Mesenchymal stem cell (in vitro differentiated cells and primary cell): ENCODE results near the gene EPHB6.

ENCODE experiments used
- DNase-seq: peaks from one replicate; pipeline ENCODE4 v3.0.0-alpha.2; 2013
- H2AFZ ChIP-seq: one replicate; pipeline ENCODE4 v1.6.1; 2013; ENCODE audit warnings: low read depth, mild to moderate bottlenecking, control low read depth, inconsistent platforms, low read length, moderate library complexity
- H2AK5ac ChIP-seq: 2 replicates; pipeline ENCODE4 v1.6.1; 2013; ENCODE audit warnings: low read length, moderate library complexity, mild to moderate bottlenecking, inconsistent platforms; ENCODE audit not compliant: severe bottlenecking
- H2BK120ac ChIP-seq: one replicate; pipeline ENCODE4 v1.6.1; 2013; ENCODE audit warnings: low read depth, mild to moderate bottlenecking, inconsistent platforms, low read length, moderate library complexity
- H2BK12ac ChIP-seq, 2 experiments: one replicate each; pipeline ENCODE4 v1.6.1; 2013; ENCODE audit warnings: inconsistent platforms in 2 of 2, low read length in 2 of 2, mild to moderate bottlenecking in 2 of 2, moderate library complexity in 2 of 2, control low read depth in 1 of 2
- H2BK15ac ChIP-seq: one replicate; pipeline ENCODE4 v1.6.1; 2013; ENCODE audit warnings: mild to moderate bottlenecking, low read depth, inconsistent platforms; ENCODE audit not compliant: poor library complexity, severe bottlenecking
- H2BK5ac ChIP-seq: 2 replicates; pipeline ENCODE4 v1.6.1; 2013; ENCODE audit warnings: low read depth, mild to moderate bottlenecking, low read length, control low read depth, inconsistent platforms; ENCODE audit not compliant: poor library complexity, severe bottlenecking
- H3K14ac ChIP-seq, 2 experiments: one replicate each; pipeline ENCODE4 v1.6.1; 2013; ENCODE audit warnings: inconsistent platforms in 2 of 2, low read length in 2 of 2, control low read depth in 1 of 2, mild to moderate bottlenecking in 1 of 2, moderate library complexity in 1 of 2
- H3K18ac ChIP-seq, 2 experiments: one replicate each; pipeline ENCODE4 v1.6.1; 2013; ENCODE audit warnings: inconsistent platforms in 2 of 2, low read length in 2 of 2, control low read depth in 1 of 2, low read depth in 1 of 2, mild to moderate bottlenecking in 1 of 2
- H3K23ac ChIP-seq, 2 experiments: one replicate each; pipeline ENCODE4 v1.6.1; 2013; ENCODE audit warnings: inconsistent platforms in 2 of 2, low read length in 2 of 2, mild to moderate bottlenecking in 2 of 2, moderate library complexity in 2 of 2, control low read depth in 1 of 2
- H3K27ac ChIP-seq: 2 replicates; pipeline ENCODE4 v1.5.1; 2013; ENCODE audit warnings: mild to moderate bottlenecking, moderate library complexity, low read length, control low read depth, inconsistent platforms; ENCODE audit not compliant: poor library complexity, severe bottlenecking
- H3K27me3 ChIP-seq, 2 experiments: 2 replicates each; pipeline versions ENCODE4 v1.6.1 to v1.7.0; 2013; ENCODE audit warnings: low read length in 2 of 2, mild to moderate bottlenecking in 2 of 2, moderate library complexity in 2 of 2, control low read depth in 1 of 2, inconsistent platforms in 1 of 2; ENCODE audit not compliant: control insufficient read depth in 1 of 2, insufficient read depth in 1 of 2
- H3K36me3 ChIP-seq, 2 experiments: 2 replicates each; pipeline versions ENCODE4 v1.6.1 to v1.7.0; 2013; ENCODE audit warnings: low read length in 2 of 2, control low read depth in 1 of 2, inconsistent platforms in 1 of 2, low read depth in 1 of 2, mild to moderate bottlenecking in 1 of 2; ENCODE audit not compliant: insufficient read depth in 2 of 2, control insufficient read depth in 1 of 2
- H3K4ac ChIP-seq, 2 experiments: one replicate each; pipeline ENCODE4 v1.6.1; 2013; ENCODE audit warnings: inconsistent platforms in 2 of 2, low read length in 2 of 2, mild to moderate bottlenecking in 2 of 2, moderate library complexity in 2 of 2, control low read depth in 1 of 2, low read depth in 1 of 2
- H3K4me1 ChIP-seq: 2 replicates; pipeline ENCODE4 v1.6.1; 2013; ENCODE audit warnings: low read depth, low read length, control low read depth; ENCODE audit not compliant: control insufficient read depth, insufficient read depth
- H3K4me2 ChIP-seq: 2 replicates; pipeline ENCODE4 v1.6.1; 2013; ENCODE audit warnings: low read length, mild to moderate bottlenecking, inconsistent platforms; ENCODE audit not compliant: poor library complexity, severe bottlenecking
- H3K4me3 ChIP-seq, 2 experiments: 2 replicates each; pipeline versions ENCODE4 v1.5.1 to v1.7.0; 2013; ENCODE audit warnings: low read length in 2 of 2, mild to moderate bottlenecking in 2 of 2, control low read depth in 1 of 2, low read depth in 1 of 2; ENCODE audit not compliant: insufficient read depth in 1 of 2
- H3K79me1 ChIP-seq: replicated peaks from 2 replicates; pipeline ENCODE4 v1.6.1; 2013; ENCODE audit warnings: mild to moderate bottlenecking, control low read depth, low read length, inconsistent platforms; ENCODE audit not compliant: poor library complexity, severe bottlenecking
- H3K9ac ChIP-seq: 2 replicates; pipeline ENCODE4 v1.7.0; 2013; ENCODE audit warnings: mild to moderate bottlenecking, low read length, moderate library complexity
- H3K9me3 ChIP-seq: 2 replicates; pipeline ENCODE4 v1.7.0; 2013; ENCODE audit warnings: mild to moderate bottlenecking, low read length; ENCODE audit not compliant: control insufficient read depth
- H4K8ac ChIP-seq: one replicate; pipeline ENCODE4 v1.6.1; 2013; ENCODE audit warnings: inconsistent platforms, mild to moderate bottlenecking, low read length, moderate library complexity
- H4K91ac ChIP-seq: one replicate; pipeline ENCODE4 v1.6.1; 2013; ENCODE audit warnings: mild to moderate bottlenecking, low read length, inconsistent platforms
- WGBS: methylation state at CpG from one replicate; pipeline ENCODE4 v1.1.7; 2013; ENCODE audit warnings: mixed read lengths; 5-methylcytosine and 5-hydroxymethylcytosine counted together

The EPHB6 gene

GRCh38 chr7:142867398-142868187 lies 12.7 kb downstream of the EPHB6 start:
- Histone ChIP-seq H2AK5ac (no peak overlapping the region), H3K9ac (no peak overlapping the region), H3K23ac (no peak overlapping the region), H3K4me1 (peaks cover 2% of the 10 kb centered on the region), H4K91ac (no peak overlapping the region), H4K8ac (no peak overlapping the region), H3K18ac (no peak overlapping the region), H3K14ac (no peak overlapping the region), H3K36me3 (no peaks in the 10 kb centered on the region), H2BK15ac (no peak overlapping the region), H2AFZ (no peak overlapping the region), H2BK120ac (no peak overlapping the region), H3K27ac (no peak overlapping the region), H3K4me2 (no peak overlapping the region), H3K27me3 (no peaks in the 10 kb centered on the region), H3K9me3 (no peaks in the 10 kb centered on the region), H2BK5ac (no peak overlapping the region), H3K79me1 (no peaks in the 10 kb centered on the region), H3K4ac (no peak overlapping the region), H2BK12ac (no peak overlapping the region), H3K4me3 (no peak overlapping the region)
- 82% methylated on average over 15 of the region's 18 CpGs for whole genome bisulfite sequencing
- DNase-seq: no peak

GRCh38 chr7:142868188-142868985 lies 13.5 kb downstream of the EPHB6 start:
- no peak overlapping the region for H2AK5ac ChIP-seq
- WGBS: 89% methylated on average over 29 of the region's 31 CpGs
- H3K27ac ChIP-seq: no peak overlapping the region
- no peak overlapping the region for H2BK5ac ChIP-seq
- peaks cover 2% of the 10 kb centered on the region for H3K4me1 ChIP-seq
- no peak overlapping the region for H2BK12ac ChIP-seq
- no peak overlapping the region for H4K8ac ChIP-seq
- H3K4me3 ChIP-seq: no peak overlapping the region
- no peaks in the 10 kb centered on the region for H3K79me1 ChIP-seq
- no peaks in the 10 kb centered on the region for H3K36me3 ChIP-seq
- H3K18ac ChIP-seq: no peak overlapping the region
- no peak overlapping the region for H2BK15ac ChIP-seq
- H2BK120ac ChIP-seq: no peak overlapping the region
- no peak overlapping the region for H3K9ac ChIP-seq
- H2AFZ ChIP-seq: no peak overlapping the region
- H3K27me3 ChIP-seq: no peaks in the 10 kb centered on the region
- H4K91ac ChIP-seq: no peak overlapping the region
- no peak overlapping the region for H3K4ac ChIP-seq
- H3K9me3 ChIP-seq: no peaks in the 10 kb centered on the region
- no peak for DNase-seq
- no peak overlapping the region for H3K23ac ChIP-seq
- H3K4me2 ChIP-seq: no peak overlapping the region
- no peak overlapping the region for H3K14ac ChIP-seq

- WGBS: 89% methylated on average over 7 of the region's 11 CpGs
- H2BK120ac ChIP-seq: no peak overlapping the region
- no peaks in the 10 kb centered on the region for H3K36me3 ChIP-seq
- H3K79me1 ChIP-seq: no peaks in the 10 kb centered on the region
- H3K4me2 ChIP-seq: no peak overlapping the region
- no peaks in the 10 kb centered on the region for H3K9me3 ChIP-seq
- H2BK5ac ChIP-seq: no peak overlapping the region
- no peak overlapping the region for H3K23ac ChIP-seq
- no peak for DNase-seq
- no peak overlapping the region for H3K27ac ChIP-seq
- H2BK12ac ChIP-seq: no peak overlapping the region
- H3K9ac ChIP-seq: no peak overlapping the region
- no peak overlapping the region for H3K4me3 ChIP-seq
- H2AFZ ChIP-seq: no peak overlapping the region
- no peak overlapping the region for H4K8ac ChIP-seq
- H3K14ac ChIP-seq: no peak overlapping the region
- H3K27me3 ChIP-seq: no peaks in the 10 kb centered on the region
- H2BK15ac ChIP-seq: no peak overlapping the region
- H4K91ac ChIP-seq: no peak overlapping the region
- peaks cover 2% of the 10 kb centered on the region for H3K4me1 ChIP-seq
- H2AK5ac ChIP-seq: no peak overlapping the region
- H3K18ac ChIP-seq: no peak overlapping the region
- H3K4ac ChIP-seq: no peak overlapping the region
Measured at GRCh38 chr7:142868986-142869415, 14.1 kb downstream of the EPHB6 start.

- H3K79me1 ChIP-seq: no peaks in the 10 kb centered on the region
- no peak overlapping the region for H3K4me3 ChIP-seq
- no peaks in the 10 kb centered on the region for H3K9me3 ChIP-seq
- no peak overlapping the region for H3K23ac ChIP-seq
- no peak overlapping the region for H3K18ac ChIP-seq
- H4K8ac ChIP-seq: no peak overlapping the region
- 100% methylated on average over 2 of the region's 2 CpGs for WGBS
- no peak overlapping the region for H2BK12ac ChIP-seq
- no peak overlapping the region for H2AK5ac ChIP-seq
- H2AFZ ChIP-seq: no peak overlapping the region
- H2BK120ac ChIP-seq: no peak overlapping the region
- H2BK15ac ChIP-seq: no peak overlapping the region
- no peak overlapping the region for H2BK5ac ChIP-seq
- H3K9ac ChIP-seq: no peak overlapping the region
- H3K14ac ChIP-seq: no peak overlapping the region
- H3K4me2 ChIP-seq: no peak overlapping the region
- DNase-seq: no peak
- no peak overlapping the region for H3K27ac ChIP-seq
- H3K27me3 ChIP-seq: no peaks in the 10 kb centered on the region
- H3K36me3 ChIP-seq: no peaks in the 10 kb centered on the region
- no peak overlapping the region for H4K91ac ChIP-seq
- no peak overlapping the region for H3K4ac ChIP-seq
- H3K4me1 ChIP-seq: peaks cover 2% of the 10 kb centered on the region
Measured at GRCh38 chr7:142869434-142869833, 14.6 kb downstream of the EPHB6 start.
